IPS-15b (cell line): ENCODE results near the gene CMIP.

Experiments
- H3K27me3 ChIP-seq: one replicate; pipeline ENCODE4 v1.6.1; 2013; ENCODE audit warnings: low read length; ENCODE audit not compliant: control insufficient read depth, insufficient read depth
- H3K36me3 ChIP-seq: one replicate; pipeline ENCODE4 v1.6.1; 2013; ENCODE audit warnings: low read length; ENCODE audit not compliant: control insufficient read depth, insufficient read depth
- H3K4me1 ChIP-seq: one replicate; pipeline ENCODE4 v1.6.1; 2013; ENCODE audit warnings: mild to moderate bottlenecking, low read length; ENCODE audit not compliant: control insufficient read depth, insufficient read depth
- H3K4me3 ChIP-seq: one replicate; pipeline ENCODE4 v1.5.1; 2013; ENCODE audit warnings: low read depth, low read length
- H3K9ac ChIP-seq: one replicate; pipeline ENCODE4 v1.6.1; 2013; ENCODE audit warnings: low read depth, mild to moderate bottlenecking, low read length
- H3K9me3 ChIP-seq: one replicate; pipeline ENCODE4 v1.6.1; 2013; ENCODE audit warnings: mild to moderate bottlenecking, low read length; ENCODE audit not compliant: control insufficient read depth, insufficient read depth

CMIP gene

DNA sequence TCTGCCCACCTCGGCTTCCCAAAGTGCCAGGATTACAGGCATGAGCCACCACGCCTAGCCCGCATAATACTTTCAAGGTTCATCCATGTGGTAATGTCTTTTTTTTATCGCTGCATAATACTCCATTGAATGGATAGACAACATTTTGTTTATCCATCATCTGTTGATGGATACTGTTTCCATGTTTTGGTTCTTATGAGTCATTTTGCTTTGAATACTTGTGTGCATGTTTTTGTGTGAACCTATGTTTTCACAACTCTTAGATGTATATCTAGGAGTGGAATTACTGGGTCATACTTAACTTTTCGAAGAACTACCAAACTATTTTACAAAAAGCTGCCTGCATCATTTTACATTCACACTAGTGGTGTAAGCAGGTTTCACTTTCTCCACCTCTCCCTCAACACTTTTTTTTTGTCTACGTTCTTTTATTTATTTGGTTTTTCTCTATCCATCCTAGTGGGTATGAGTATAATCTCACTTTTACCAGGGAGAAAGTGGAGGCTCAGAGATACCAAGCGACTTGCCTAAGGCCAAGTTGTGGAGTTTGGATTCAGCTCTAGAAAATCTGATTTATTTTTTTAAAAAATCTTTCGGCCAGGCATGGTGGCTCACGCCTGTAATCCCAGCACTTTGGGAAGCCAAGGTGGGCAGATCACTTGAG lies 151.2 kb downstream of the CMIP start:
- Histone ChIP-seq H3K4me3 (no peak overlapping the region), H3K4me1 (no peaks in the 10 kb centered on the region), H3K36me3 (peaks cover 3% of the 10 kb centered on the region), H3K27me3 (no peaks in the 10 kb centered on the region), H3K9me3 (no peaks in the 10 kb centered on the region), H3K9ac (no peak overlapping the region)

DNA sequence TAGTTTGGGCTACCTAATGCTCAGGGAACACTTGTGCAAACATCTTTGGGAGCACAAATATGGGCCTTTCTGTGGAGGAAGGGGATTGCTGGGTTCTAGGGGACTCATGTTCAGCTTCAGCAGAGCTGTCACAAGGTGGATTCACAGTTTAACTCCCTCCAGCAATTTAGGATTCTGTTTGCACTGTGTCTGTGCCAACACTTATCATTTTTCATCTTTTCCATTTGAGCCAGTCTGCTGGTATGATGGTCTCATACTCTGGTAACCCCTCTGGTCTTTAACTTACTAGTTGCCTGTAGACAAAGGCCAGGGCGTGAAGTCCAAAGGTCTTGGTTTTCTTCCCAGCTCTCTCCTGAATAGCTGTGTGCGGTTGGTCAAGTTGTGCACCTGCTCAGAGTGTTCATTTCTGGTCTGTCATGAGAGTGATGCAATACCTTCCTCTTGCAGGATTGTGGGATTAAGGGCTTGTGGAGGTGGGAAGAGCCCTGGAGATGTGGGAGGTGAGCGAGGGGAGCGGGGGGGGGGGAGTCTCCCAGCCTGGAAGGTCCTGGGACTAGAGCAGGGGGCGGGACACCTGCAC lies 152.6 kb downstream of the CMIP start:
- Histone ChIP-seq H3K36me3 (peaks cover 3% of the 10 kb centered on the region), H3K4me3 (no peak overlapping the region), H3K27me3 (no peaks in the 10 kb centered on the region), H3K9me3 (no peaks in the 10 kb centered on the region), H3K9ac (no peak overlapping the region), H3K4me1 (no peaks in the 10 kb centered on the region)

DNA sequence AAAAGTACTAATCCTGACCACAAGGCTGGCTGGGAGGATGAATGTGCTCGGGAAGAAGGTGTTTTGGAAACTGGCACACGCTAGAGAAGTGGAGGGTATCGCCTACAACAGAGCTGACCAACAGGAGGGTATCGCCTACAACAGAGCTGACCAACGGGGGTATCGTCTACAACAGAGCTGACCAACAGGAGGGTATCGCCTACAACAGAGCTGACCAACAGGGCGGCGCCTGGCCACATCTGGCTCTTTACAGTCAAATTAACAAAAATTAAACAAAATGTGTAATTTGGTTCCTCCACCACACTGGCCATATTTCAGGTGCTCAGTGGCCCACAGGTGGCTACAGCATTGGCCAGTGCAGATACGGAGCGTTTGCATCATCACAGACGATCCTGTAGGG lies 153.5 kb downstream of the CMIP start:
- Histone ChIP-seq H3K36me3 (peaks cover 3% of the 10 kb centered on the region), H3K4me3 (no peak overlapping the region), H3K9ac (no peak overlapping the region), H3K9me3 (no peaks in the 10 kb centered on the region), H3K27me3 (no peaks in the 10 kb centered on the region), H3K4me1 (no peaks in the 10 kb centered on the region)

DNA sequence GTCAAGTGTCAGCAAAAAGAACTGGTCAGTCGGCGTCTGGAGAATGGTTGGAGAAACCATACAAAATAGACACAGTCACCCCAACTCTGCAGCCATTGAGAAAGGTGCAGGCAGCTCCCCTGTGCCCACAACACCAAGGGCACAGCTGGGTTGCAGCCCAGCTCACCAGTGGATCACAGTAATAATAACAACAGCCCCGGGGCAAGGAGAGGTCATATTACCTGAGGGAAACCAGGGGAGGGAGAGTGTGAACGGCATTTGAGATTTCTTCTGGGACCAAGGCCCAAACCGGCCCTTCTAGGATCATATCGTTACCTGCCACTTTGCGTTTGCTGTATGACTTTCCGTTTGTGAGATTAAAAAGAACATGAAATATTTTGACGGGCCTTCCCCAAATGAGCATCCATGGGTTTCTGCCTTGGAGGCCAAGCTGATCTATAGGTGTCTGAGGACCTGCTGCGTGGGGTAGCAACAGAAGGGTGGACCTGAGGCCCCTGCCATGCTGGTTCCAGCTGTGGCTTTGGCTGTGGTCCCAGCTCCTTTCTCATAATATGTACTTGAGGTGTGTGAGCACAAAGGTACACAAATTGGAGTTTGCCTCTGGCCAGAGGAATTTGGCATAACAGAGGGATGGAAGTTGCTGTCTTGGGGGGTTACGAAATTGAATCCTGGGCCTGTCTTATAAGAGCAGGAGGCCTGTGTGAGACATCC lies 154.6 kb downstream of the CMIP start:
- Histone ChIP-seq H3K36me3 (no peaks in the 10 kb centered on the region), H3K27me3 (no peaks in the 10 kb centered on the region), H3K4me1 (no peaks in the 10 kb centered on the region), H3K9me3 (no peaks in the 10 kb centered on the region), H3K4me3 (no peak overlapping the region), H3K9ac (no peak overlapping the region)

DNA sequence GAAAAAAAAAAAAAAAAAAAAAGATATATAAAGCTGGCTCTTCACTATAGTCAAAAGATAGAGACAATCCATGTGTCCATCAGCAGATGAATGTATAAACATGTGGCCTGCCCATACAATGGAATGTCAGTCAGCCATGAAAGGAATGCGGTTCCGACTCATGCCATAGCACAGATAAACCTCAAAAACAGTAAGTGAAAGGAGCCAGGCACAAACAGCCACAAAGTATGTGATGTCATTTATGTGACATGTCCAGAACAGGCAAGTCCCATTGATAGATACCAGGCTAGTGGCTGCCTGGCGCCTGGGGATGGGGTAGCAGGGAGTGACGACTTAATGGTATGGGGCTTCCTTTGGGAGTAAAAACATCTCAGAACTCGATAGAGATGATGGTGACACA lies 155.7 kb downstream of the CMIP start:
- H3K9me3 ChIP-seq, result no peaks in the 10 kb centered on the region
- H3K4me3 ChIP-seq, result no peak overlapping the region
- H3K27me3 ChIP-seq, result no peaks in the 10 kb centered on the region
- H3K9ac ChIP-seq, result no peak overlapping the region
- no peaks in the 10 kb centered on the region for H3K36me3 ChIP-seq
- H3K4me1 ChIP-seq, result no peaks in the 10 kb centered on the region

DNA sequence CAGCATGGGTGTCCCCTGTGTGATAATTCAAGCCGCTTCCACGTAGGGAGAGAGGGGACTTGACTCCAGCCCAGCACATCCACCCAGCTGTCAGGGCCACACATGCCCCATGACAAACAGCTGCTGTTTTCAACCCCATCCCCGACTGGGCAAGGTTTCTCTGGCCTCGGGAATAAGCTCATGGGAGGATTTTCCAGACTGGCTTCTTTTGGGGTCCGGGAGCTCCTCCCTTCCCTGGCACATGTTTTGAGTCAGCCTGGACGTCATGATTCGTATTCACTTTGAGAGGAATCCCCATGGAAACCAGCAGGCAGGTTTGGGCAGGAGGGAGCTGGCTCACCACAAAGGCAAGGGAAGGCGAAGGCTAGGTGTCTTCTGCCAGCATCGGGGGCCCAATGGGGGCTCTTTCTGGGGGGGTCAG lies 156.4 kb downstream of the CMIP start:
- no peak overlapping the region for H3K4me3 ChIP-seq
- H3K9me3 ChIP-seq, result no peaks in the 10 kb centered on the region
- no peak overlapping the region for H3K9ac ChIP-seq
- no peaks in the 10 kb centered on the region for H3K36me3 ChIP-seq
- H3K4me1 ChIP-seq, result no peaks in the 10 kb centered on the region
- H3K27me3 ChIP-seq, result no peaks in the 10 kb centered on the region

DNA sequence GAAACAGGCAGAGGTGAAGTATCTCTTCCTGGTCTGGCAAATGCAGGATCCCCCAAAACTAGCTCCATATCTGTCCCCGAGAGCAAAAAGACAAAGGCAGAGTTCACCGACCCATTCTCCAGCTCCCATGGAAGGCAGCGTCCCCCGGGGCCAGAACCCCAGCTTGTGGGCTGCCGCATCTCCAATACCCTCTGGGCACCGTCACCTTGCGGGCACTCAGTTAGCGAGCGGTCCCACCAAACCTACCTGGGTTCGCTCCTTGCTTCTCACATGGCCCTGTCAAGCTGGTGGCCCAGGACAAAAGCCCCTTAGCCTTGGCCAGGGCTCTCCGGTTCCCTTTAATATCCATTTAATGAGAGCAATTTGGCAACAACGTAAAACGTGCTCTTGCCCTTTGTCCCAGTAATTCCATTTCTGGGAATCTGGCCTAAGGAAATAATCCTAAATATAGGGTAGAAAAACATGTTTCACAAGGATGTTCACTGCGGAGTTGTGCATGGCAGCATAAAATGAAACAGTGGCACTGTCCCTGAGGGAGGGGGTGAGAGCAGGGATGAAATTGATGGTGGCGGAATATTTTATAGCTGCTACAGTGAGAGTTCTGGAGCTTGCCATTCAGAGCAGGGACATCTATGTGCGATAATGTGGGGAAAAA lies 157.1 kb downstream of the CMIP start:
- H3K4me3 ChIP-seq, result no peak overlapping the region
- H3K9ac ChIP-seq, result no peak overlapping the region
- no peaks in the 10 kb centered on the region for H3K4me1 ChIP-seq

GRCh38 chr16:81602256-81602776 lies 157.7 kb downstream of the CMIP start:
- Histone ChIP-seq H3K4me3 (no peak overlapping the region), H3K9ac (no peak overlapping the region), H3K4me1 (no peaks in the 10 kb centered on the region), H3K27me3 (no peaks in the 10 kb centered on the region), H3K36me3 (no peaks in the 10 kb centered on the region), H3K9me3 (no peaks in the 10 kb centered on the region)

More for the DNA sequence above, 157.1 kb downstream of the CMIP start:
- Histone ChIP-seq H3K27me3 (no peaks in the 10 kb centered on the region), H3K9me3 (no peaks in the 10 kb centered on the region), H3K36me3 (no peaks in the 10 kb centered on the region)

DNA sequence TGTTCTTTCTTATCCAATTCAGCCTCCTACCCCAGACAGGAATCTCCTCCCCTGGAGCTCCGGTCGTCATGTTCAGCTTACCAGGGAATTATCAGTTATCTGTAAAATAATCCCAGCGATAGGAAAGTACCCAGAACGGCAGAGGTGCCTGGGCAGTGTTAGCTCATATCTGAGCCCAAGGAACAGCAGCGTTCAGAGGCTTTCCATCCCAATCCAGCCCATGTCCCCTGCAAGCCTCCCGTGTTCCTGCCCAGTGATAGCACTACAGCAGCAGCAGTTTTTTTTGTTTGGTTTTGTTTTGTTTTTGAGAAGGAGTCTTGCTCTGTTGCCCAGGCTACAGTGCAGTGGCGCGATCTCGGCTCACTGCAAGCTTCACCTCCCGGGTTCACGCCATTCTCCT lies 158.2 kb downstream of the CMIP start:
- Histone ChIP-seq H3K4me1 (no peaks in the 10 kb centered on the region), H3K4me3 (no peak overlapping the region), H3K9me3 (no peaks in the 10 kb centered on the region), H3K27me3 (no peaks in the 10 kb centered on the region), H3K36me3 (no peaks in the 10 kb centered on the region), H3K9ac (no peak overlapping the region)

GRCh38 chr16:81604960-81605383 lies 160.4 kb downstream of the CMIP start:
- H3K9ac ChIP-seq, result no peak overlapping the region
- no peaks in the 10 kb centered on the region for H3K9me3 ChIP-seq

GRCh38 chr16:81606039-81606438 lies 161.4 kb downstream of the CMIP start:
- no peaks in the 10 kb centered on the region for H3K4me1 ChIP-seq
- no peak overlapping the region for H3K9ac ChIP-seq
- peaks cover 8% of the 10 kb centered on the region for H3K36me3 ChIP-seq
- no peaks in the 10 kb centered on the region for H3K27me3 ChIP-seq
- H3K9me3 ChIP-seq, result no peaks in the 10 kb centered on the region
- no peak overlapping the region for H3K4me3 ChIP-seq

More at GRCh38 chr16:81604960-81605383, 160.4 kb downstream of the CMIP start:
- no peak overlapping the region for H3K4me3 ChIP-seq
- no peaks in the 10 kb centered on the region for H3K4me1 ChIP-seq
- peaks cover 3% of the 10 kb centered on the region for H3K36me3 ChIP-seq
- no peaks in the 10 kb centered on the region for H3K27me3 ChIP-seq
